Muscle layer of colon (tissue), 2 donors: ENCODE measurements around the gene HNRNPD.
A peak's percentile ranks its signal among the peaks of the same experiment; 100 is the strongest.
"Not testable (repeated sequence)": the region's sequence is repeated elsewhere in the genome, so short reads cannot be mapped to it uniquely, and the experiment has no call there.

Experiments
- H3K27ac ChIP-seq: one replicate; pipeline ENCODE4 v1.7.0; 2013; ENCODE audit warnings: low read depth, mild to moderate bottlenecking, low read length, moderate library complexity
- H3K27me3 ChIP-seq, 2 donors: one replicate each; pipeline ENCODE4 v1.7.0; 2013; ENCODE audit warnings: low read length in 2 of 2, mild to moderate bottlenecking in 2 of 2; ENCODE audit not compliant: insufficient read depth in 2 of 2, control insufficient read depth in 1 of 2
- H3K36me3 ChIP-seq: one replicate; pipeline ENCODE4 v1.7.0; 2013; ENCODE audit warnings: mild to moderate bottlenecking, low read length; ENCODE audit not compliant: insufficient read depth
- H3K4me1 ChIP-seq: one replicate; pipeline ENCODE4 v1.7.0; 2013; ENCODE audit warnings: mild to moderate bottlenecking, low read length; ENCODE audit not compliant: insufficient read depth
- H3K4me3 ChIP-seq, 2 donors: one replicate each; pipeline ENCODE4 v1.7.0; 2013; ENCODE audit warnings: low read length in 2 of 2, low read depth in 1 of 2, mild to moderate bottlenecking in 1 of 2, moderate library complexity in 1 of 2
- H3K9ac ChIP-seq: one replicate; pipeline ENCODE4 v1.7.0; 2013; ENCODE audit warnings: low read length
- H3K9me3 ChIP-seq: one replicate; pipeline ENCODE4 v1.7.0; 2013; ENCODE audit warnings: mild to moderate bottlenecking, low read length
- donor health status: abdominal sarcoma.
- donor health status: Adenocarcinoma of cecum.

The HNRNPD gene

GRCh38 chr4:82394896-82395295, 21.1 kb upstream of the HNRNPD start:
- no peaks in the 10 kb centered on the region for H3K36me3 ChIP-seq
- H3K4me1 ChIP-seq: no peaks in the 10 kb centered on the region
- H3K27ac ChIP-seq: no peak overlapping the region
- no peaks in the 10 kb centered on the region for H3K27me3 ChIP-seq
- H3K9ac ChIP-seq: no peak overlapping the region
- H3K4me3 ChIP-seq: no peak overlapping the region
- no peaks in the 10 kb centered on the region for H3K9me3 ChIP-seq

- H3K4me1 ChIP-seq, H3K9me3 ChIP-seq, H3K9ac ChIP-seq, H3K27ac ChIP-seq, H3K36me3 ChIP-seq, H3K27me3 ChIP-seq, H3K4me3 ChIP-seq: not testable (repeated sequence)
Measured at GRCh38 chr4:82390061-82390460, 16.3 kb upstream of the HNRNPD start.

DNA sequence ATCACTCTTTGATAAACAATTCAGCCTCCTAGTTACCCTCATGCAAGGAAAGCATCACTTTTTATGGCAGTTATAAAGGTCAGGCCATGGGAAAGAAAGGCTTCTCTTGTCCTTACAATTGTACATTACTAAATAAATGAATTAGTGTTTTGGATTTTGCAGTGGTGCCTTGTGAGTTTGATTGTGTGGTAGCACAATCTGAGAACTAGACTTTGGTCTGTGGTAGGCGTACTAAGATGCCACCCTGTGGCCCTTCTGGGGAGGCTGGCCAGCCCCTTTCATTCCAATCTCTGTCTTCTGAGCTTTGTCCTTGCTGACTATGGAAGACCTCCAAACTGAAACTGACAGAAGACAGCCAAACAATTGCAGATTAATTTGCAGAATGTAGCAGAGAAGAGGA, 14.6 kb upstream of the HNRNPD start:
- Histone ChIP-seq H3K4me3 (no peak overlapping the region), H3K36me3 (no peaks in the 10 kb centered on the region), H3K4me1 (no peaks in the 10 kb centered on the region), H3K27ac (no peak overlapping the region), H3K27me3 (no peaks in the 10 kb centered on the region), H3K9me3 (no peaks in the 10 kb centered on the region), H3K9ac (no peak overlapping the region)

- not testable (repeated sequence) for H3K9ac ChIP-seq
Measured at GRCh38 chr4:82386312-82386711, 12.5 kb upstream of the HNRNPD start.

GRCh38 chr4:82382751-82383150, 9.0 kb upstream of the HNRNPD start:
- Histone ChIP-seq H3K36me3 (no peaks in the 10 kb centered on the region), H3K27ac (no peak overlapping the region), H3K9me3 (no peaks in the 10 kb centered on the region), H3K4me3 (no peak overlapping the region), H3K4me1 (no peaks in the 10 kb centered on the region), H3K9ac (no peak overlapping the region), H3K27me3 (no peaks in the 10 kb centered on the region)

More at GRCh38 chr4:82386312-82386711, 12.5 kb upstream of the HNRNPD start:
- H3K9me3 ChIP-seq, H3K36me3 ChIP-seq, H3K4me3 ChIP-seq, H3K27me3 ChIP-seq, H3K27ac ChIP-seq, H3K4me1 ChIP-seq: not testable (repeated sequence)

- H3K27ac ChIP-seq: no peak overlapping the region
- H3K36me3 ChIP-seq: no peaks in the 10 kb centered on the region
- H3K27me3 ChIP-seq: no peaks in the 10 kb centered on the region
- H3K9me3 ChIP-seq: no peaks in the 10 kb centered on the region
- H3K4me3 ChIP-seq: no peak overlapping the region
- no peak overlapping the region for H3K9ac ChIP-seq
- H3K4me1 ChIP-seq: no peaks in the 10 kb centered on the region
Measured at GRCh38 chr4:82381661-82382296, 8.0 kb upstream of the HNRNPD start.

DNA sequence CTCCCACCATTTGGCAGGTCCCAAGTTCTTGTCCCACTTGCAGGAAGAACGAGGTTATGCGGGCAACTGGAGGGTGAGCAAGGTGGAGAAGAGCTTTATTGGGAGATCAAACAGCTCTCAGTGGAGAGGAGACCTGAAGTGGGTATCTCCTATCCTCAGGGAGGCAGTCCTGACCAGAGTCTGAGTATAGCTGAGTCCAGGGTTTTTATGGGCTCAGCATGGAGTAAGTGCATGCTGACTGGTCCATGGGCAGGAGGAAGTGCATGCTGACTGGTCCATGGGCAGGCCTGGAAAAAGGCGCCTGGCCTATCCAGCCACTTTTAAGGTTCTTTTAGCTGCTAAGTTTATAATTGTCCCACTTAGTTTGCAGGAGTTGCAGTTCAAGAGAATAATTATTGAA, 7.4 kb upstream of the HNRNPD start:
- Histone ChIP-seq H3K4me1 (peaks cover 2% of the 10 kb centered on the region), H3K27me3 (no peaks in the 10 kb centered on the region), H3K27ac (no peak overlapping the region), H3K36me3 (no peaks in the 10 kb centered on the region), H3K4me3 (no peak overlapping the region), H3K9me3 (no peaks in the 10 kb centered on the region), H3K9ac (no peak overlapping the region)

DNA sequence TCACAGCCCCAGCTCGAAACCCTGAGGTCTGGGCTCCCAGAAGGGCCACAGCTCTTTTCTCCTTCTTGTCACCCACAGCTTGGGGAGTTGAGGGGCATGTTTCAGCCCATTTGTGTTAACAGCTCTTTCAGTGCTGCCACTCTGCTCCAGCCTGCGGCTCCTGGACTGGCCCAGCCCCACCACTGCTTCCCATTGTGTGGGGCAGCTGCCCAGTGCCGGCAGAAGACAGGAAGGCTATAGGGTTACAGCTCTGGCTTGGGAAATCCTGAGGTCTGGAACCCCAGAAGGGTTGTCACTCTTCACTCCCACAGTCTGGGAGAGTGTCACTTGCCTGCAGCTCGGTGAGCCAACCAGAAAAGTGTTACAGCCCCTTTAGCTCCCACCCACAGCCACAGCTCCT, 7.0 kb upstream of the HNRNPD start:
- H3K36me3 ChIP-seq: no peaks in the 10 kb centered on the region
- H3K4me1 ChIP-seq: peaks cover 5% of the 10 kb centered on the region
- H3K27ac ChIP-seq: no peak overlapping the region
- no peak overlapping the region for H3K9ac ChIP-seq
- H3K27me3 ChIP-seq: no peaks in the 10 kb centered on the region
- no peak overlapping the region for H3K4me3 ChIP-seq
- no peaks in the 10 kb centered on the region for H3K9me3 ChIP-seq

DNA sequence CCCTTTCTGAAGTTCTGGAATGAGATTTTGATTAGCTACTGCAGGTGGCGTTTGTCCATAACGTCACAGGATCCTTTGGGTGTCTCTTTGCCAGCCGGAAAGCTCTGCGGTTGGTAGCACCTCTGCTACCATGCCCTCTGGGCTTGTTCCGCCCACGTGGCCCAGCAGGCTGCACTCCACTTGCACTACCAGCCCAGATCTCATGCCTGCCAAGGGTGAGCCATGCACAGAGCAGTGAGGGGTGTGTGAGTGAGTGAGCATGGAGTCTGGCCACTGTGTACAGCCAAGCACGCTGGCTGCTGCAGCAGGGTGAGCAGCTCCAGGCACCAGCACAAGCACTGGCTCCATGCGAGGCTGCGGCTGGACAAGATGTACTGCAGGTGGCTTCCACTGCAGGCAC, 6.6 kb upstream of the HNRNPD start:
- H3K36me3 ChIP-seq: no peaks in the 10 kb centered on the region
- H3K9me3 ChIP-seq: no peaks in the 10 kb centered on the region
- no peak overlapping the region for H3K4me3 ChIP-seq
- peaks cover 9% of the 10 kb centered on the region for H3K4me1 ChIP-seq
- H3K27me3 ChIP-seq: no peaks in the 10 kb centered on the region
- no peak overlapping the region for H3K27ac ChIP-seq
- H3K9ac ChIP-seq: no peak overlapping the region

GRCh38 chr4:82376109-82376508, 2.3 kb upstream of the HNRNPD start:
- no peak overlapping the region for H3K9ac ChIP-seq
- no peak overlapping the region for H3K27ac ChIP-seq
- H3K9me3 ChIP-seq: no peaks in the 10 kb centered on the region
- H3K4me1 ChIP-seq: peaks cover 11% of the 10 kb centered on the region
- H3K27me3 ChIP-seq: no peaks in the 10 kb centered on the region
- H3K36me3 ChIP-seq: peaks cover 2% of the 10 kb centered on the region
- H3K4me3 ChIP-seq: no peak overlapping the region

DNA sequence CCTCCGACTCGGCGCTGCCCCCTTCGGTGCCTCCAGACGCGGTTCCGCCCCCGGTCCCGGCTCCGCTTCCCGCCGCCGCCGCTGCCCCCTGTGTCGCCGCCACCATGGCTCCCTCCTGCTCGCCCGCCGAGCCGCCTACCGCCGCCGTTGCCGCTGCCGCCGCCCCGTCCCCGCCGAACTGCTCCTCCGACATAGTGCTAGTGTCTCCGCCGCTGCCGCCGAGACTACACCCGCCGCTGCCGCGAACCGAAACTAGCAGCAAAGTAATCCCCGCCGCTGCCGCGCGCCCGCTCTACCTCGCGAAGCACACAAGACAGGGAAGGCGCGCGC, 340 bp downstream of the HNRNPD start:
- H3K36me3 ChIP-seq: peaks cover 14% of the 10 kb centered on the region
- peak overlapping the region; percentile 88 to 89 for H3K4me3 ChIP-seq
- H3K9me3 ChIP-seq: no peaks in the 10 kb centered on the region
- peak overlapping the region; percentile 66 for H3K9ac ChIP-seq
- peak overlapping the region; percentile 99 for H3K27ac ChIP-seq
- peaks cover 36% of the 10 kb centered on the region for H3K4me1 ChIP-seq
- H3K27me3 ChIP-seq: no peaks in the 10 kb centered on the region
